OCI-LY1 (cell line): Measurements from ENCODE around the gene FCRL1.

ENCODE experiments used
- H2AFZ ChIP-seq: fragments of 200-600 bp; sonication (generic), shearing (Covaris generic); 2 replicates; pipeline ENCODE4 v1.6.0; 2014; ENCODE audit warnings: antibody characterized with exemption, mild to moderate bottlenecking, low read length
- H3F3A ChIP-seq: fragments of 200-600 bp; sonication (generic), shearing (Covaris generic); 2 replicates; pipeline ENCODE4 v1.6.0; 2014; ENCODE audit warnings: mild to moderate bottlenecking, antibody characterized with exemption, low read length, moderate library complexity; ENCODE audit not compliant: insufficient read depth
- H3K27ac ChIP-seq: fragments of 200-600 bp; sonication (generic); 2 replicates; pipeline ENCODE4 v1.5.1; 2014; ENCODE audit warnings: low read length, mixed run types, mild to moderate bottlenecking, low read depth; ENCODE audit not compliant: poor library complexity, severe bottlenecking
- H3K27me3 ChIP-seq: fragments of 200-600 bp; sonication (generic); 2 replicates; pipeline ENCODE4 v1.6.0; 2014; ENCODE audit warnings: antibody characterized with exemption, mild to moderate bottlenecking, low read length, moderate library complexity; ENCODE audit not compliant: insufficient read depth
- H3K36me3 ChIP-seq: fragments of 200-600 bp; sonication (generic); 2 replicates; pipeline ENCODE4 v1.6.1; 2014; ENCODE audit warnings: mild to moderate bottlenecking, antibody characterized with exemption, low read length, moderate library complexity, mixed read lengths; ENCODE audit not compliant: insufficient read depth
- H3K4me1 ChIP-seq: fragments of 200-600 bp; sonication (generic); 2 replicates; pipeline ENCODE4 v1.5.1; 2014; ENCODE audit warnings: mild to moderate bottlenecking, low read length, moderate library complexity; ENCODE audit not compliant: insufficient read depth, severe bottlenecking
- H3K4me2 ChIP-seq: fragments of 200-600 bp; sonication (generic), shearing (Covaris generic); 2 replicates; pipeline ENCODE4 v1.6.1; 2014; ENCODE audit warnings: low read length
- H3K4me3 ChIP-seq: fragments of 200-600 bp; sonication (generic); 2 replicates; pipeline ENCODE4 v1.5.1; 2014; ENCODE audit warnings: low read length, low read depth, mild to moderate bottlenecking, mixed read lengths; ENCODE audit not compliant: poor library complexity, severe bottlenecking
- H3K79me2 ChIP-seq: fragments of 200-600 bp; shearing (Covaris generic); 2 replicates; pipeline ENCODE4 v1.6.1; 2016; ENCODE audit warnings: mixed run types, low read length, mixed read lengths; ENCODE audit not compliant: insufficient read depth
- H3K9ac ChIP-seq: fragments of 200-600 bp; sonication (generic), shearing (Covaris generic); 2 replicates; pipeline ENCODE4 v1.6.1; 2014; ENCODE audit warnings: mild to moderate bottlenecking, low read length, mixed read lengths
- H3K9me2 ChIP-seq: fragments of 200-600 bp; sonication (generic), shearing (Covaris generic); 2 replicates; pipeline ENCODE4 v1.6.1; 2014; ENCODE audit warnings: low read depth, mild to moderate bottlenecking, low read length, mixed read lengths
- H3K9me3 ChIP-seq: fragments of 200-600 bp; shearing (Covaris generic); 2 replicates; pipeline ENCODE4 v1.6.1; 2014; ENCODE audit warnings: low read length, mixed read lengths
- H4K20me1 ChIP-seq: fragments of 200-600 bp; sonication (generic), shearing (Covaris generic); 2 replicates; pipeline ENCODE4 v1.6.0; 2016; ENCODE audit warnings: mild to moderate bottlenecking, low read length; ENCODE audit not compliant: insufficient read depth
- EZH2 ChIP-seq: fragments of 200-600 bp; sonication (generic), shearing (Covaris generic); IDR thresholded peaks from 2 replicates; pipeline ENCODE4 v1.8.0; 2017; ENCODE audit warnings: borderline replicate concordance, mixed run types, mild to moderate bottlenecking, antibody characterized with exemption, low read length, moderate library complexity, mixed read lengths
- TF ChIP-seq, protein P1 (sequence below): fragments of 200-600 bp; sonication (generic), shearing (Covaris generic); IDR thresholded peaks from 2 replicates; pipeline ENCODE4 v1.5.1; 2017; ENCODE audit warnings: mild to moderate bottlenecking, antibody characterized with exemption, low read length, moderate library complexity, mixed read lengths

The FCRL1 gene

DNA sequence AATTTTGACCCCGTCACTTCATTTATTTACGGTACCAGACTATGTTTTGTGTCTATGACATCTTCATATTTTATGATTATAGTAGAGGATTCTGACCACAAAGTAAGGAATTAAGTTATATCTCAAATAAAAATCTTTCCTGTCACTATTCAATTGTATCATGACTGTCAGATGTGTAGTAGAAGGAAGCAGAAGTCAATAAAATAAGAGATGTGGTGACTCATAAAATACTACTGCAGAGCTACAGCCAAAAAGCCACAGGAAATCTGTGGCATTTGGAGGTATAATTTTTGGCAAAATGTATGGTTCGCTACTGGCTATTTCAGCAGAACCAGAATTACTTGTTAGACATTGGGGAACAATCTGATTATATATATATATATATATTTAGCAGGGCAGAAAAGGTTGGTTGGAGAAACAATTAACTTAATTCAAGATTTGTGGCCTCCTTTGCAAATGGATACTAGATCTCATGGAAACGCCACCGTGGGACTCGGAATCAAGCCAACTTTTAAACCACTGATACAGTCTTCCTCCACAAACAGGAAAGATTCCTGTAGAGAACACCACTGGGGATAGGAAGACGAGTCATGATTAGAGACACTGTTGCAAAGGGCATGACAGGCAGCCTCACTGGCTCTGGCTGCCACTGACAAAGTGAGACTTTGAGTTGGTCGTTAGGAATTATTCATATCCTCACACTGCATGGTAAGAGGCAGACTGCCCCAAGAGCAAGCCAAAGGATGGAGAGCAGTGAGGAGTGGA is 48.1 kb downstream of the FCRL1 start:
- no peaks in the 10 kb centered on the region for H3K79me2 ChIP-seq
- H3K9me3 ChIP-seq, result no peaks in the 10 kb centered on the region
- H4K20me1 ChIP-seq, result no peaks in the 10 kb centered on the region
- 0 out of 2 replicates have a peak overlapping the region, but pooled peaks have one; percentile 8 for H3K9ac ChIP-seq
- no peaks in the 10 kb centered on the region for H3K9me2 ChIP-seq
- peak overlapping the region; percentile 64; the same call in 1 of the 2 replicates for H3K4me2 ChIP-seq
- H3K36me3 ChIP-seq, result peaks cover 23% of the 10 kb centered on the region
- H3K4me1 ChIP-seq, result peaks cover 77% of the 10 kb centered on the region
- no peak for TF ChIP-seq EZH2
- TF ChIP-seq, protein P1, sequence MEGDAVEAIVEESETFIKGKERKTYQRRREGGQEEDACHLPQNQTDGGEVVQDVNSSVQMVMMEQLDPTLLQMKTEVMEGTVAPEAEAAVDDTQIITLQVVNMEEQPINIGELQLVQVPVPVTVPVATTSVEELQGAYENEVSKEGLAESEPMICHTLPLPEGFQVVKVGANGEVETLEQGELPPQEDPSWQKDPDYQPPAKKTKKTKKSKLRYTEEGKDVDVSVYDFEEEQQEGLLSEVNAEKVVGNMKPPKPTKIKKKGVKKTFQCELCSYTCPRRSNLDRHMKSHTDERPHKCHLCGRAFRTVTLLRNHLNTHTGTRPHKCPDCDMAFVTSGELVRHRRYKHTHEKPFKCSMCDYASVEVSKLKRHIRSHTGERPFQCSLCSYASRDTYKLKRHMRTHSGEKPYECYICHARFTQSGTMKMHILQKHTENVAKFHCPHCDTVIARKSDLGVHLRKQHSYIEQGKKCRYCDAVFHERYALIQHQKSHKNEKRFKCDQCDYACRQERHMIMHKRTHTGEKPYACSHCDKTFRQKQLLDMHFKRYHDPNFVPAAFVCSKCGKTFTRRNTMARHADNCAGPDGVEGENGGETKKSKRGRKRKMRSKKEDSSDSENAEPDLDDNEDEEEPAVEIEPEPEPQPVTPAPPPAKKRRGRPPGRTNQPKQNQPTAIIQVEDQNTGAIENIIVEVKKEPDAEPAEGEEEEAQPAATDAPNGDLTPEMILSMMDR, result no peak
- no peaks in the 10 kb centered on the region for H3F3A ChIP-seq
- H2AFZ ChIP-seq, result no peak overlapping the region
- no peak overlapping the region for H3K4me3 ChIP-seq
- no peaks in the 10 kb centered on the region for H3K27me3 ChIP-seq
- peak overlapping the region; percentile 89 for H3K27ac ChIP-seq

DNA sequence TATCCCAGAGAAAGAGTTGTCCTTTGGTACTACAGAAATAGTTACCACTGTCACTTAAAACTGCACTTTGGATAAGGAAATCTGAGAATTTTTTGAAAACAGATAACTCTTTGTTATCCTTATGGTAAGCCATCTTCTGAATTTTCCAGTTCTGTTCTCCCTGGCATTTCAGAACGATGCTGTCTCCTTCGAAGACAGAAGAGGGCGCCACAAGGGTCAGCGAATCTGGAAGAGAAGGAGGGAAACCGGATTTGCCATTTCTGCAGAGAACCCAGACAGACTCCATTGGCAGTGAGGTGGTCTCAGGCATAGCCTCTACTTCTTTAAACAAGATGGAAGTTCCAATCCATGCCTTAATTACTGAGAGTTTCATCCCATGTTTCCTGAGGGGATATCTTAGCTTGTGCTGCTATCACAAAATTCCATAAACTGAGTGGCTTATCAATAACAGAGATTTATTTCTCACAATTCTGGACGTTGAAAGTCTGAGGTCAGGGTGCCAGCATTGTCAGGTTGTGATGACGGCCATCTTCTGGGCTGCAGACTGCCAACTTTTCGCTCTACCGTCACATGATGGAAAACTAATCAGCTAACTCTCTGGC is 49.4 kb downstream of the FCRL1 start:
- Histone ChIP-seq H3K4me3 (no peak overlapping the region), H3K9me3 (no peaks in the 10 kb centered on the region), H3K27me3 (no peaks in the 10 kb centered on the region), H3K4me2 (no peak overlapping the region), H3F3A (no peaks in the 10 kb centered on the region), H2AFZ (no peak overlapping the region), H3K27ac (peak overlapping the region; percentile 47), H3K36me3 (peaks cover 28% of the 10 kb centered on the region), H4K20me1 (no peaks in the 10 kb centered on the region), H3K79me2 (no peaks in the 10 kb centered on the region), H3K9ac (no peak overlapping the region), H3K9me2 (no peaks in the 10 kb centered on the region), H3K4me1 (peaks cover 66% of the 10 kb centered on the region)
- TF ChIP-seq, protein P1, result peak; percentile 75
- TF ChIP-seq EZH2, result no peak

DNA sequence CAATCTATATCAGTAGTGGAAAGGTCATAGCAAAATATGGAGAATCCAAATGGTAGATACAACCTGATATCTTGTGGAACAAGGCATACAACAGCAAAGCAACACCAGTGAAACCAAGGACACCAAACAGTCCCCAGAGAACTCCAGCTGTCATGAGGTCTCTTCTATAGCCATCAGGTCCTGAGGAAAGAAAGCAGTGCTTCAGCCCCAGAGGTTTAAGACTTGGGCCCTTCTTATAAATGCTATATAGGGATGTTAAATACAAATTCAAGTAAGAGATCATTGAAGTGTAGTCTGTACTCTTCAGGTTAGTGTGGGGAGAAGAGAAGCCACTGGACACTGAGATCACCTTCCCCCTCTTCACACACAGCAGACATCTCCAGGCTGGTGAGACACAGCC is 53.1 kb downstream of the FCRL1 start:
- peaks cover 43% of the 10 kb centered on the region for H3K36me3 ChIP-seq
- H4K20me1 ChIP-seq, result no peaks in the 10 kb centered on the region
- no peaks in the 10 kb centered on the region for H3F3A ChIP-seq
- no peak overlapping the region for H2AFZ ChIP-seq
- TF ChIP-seq, protein P1, result no peak
- TF ChIP-seq EZH2, result no peak
- H3K27ac ChIP-seq, result peak overlapping the region; percentile 29
- H3K4me3 ChIP-seq, result no peak overlapping the region
- no peaks in the 10 kb centered on the region for H3K27me3 ChIP-seq
- no peaks in the 10 kb centered on the region for H3K79me2 ChIP-seq
- H3K9ac ChIP-seq, result no peak overlapping the region
- H3K9me2 ChIP-seq, result no peaks in the 10 kb centered on the region
- H3K9me3 ChIP-seq, result no peaks in the 10 kb centered on the region
- H3K4me1 ChIP-seq, result peaks cover 41% of the 10 kb centered on the region
- H3K4me2 ChIP-seq, result no peak overlapping the region
